ENCODE data around the gene KRTAP10-2. TPM values are rescaled to one million over a fixed set of nuclear protein-coding genes. Genes with fewer than 3 reads are reported as not detected.

The KRTAP10-2 gene
- total RNA-seq, 1 donor from 2014 or later: not detected

GRCh38 chr21:44530221-44530902, 20.9 kb downstream of the KRTAP10-2 start:
- ATAC-seq: no peak
- intact Hi-C loops (cut with DNase I): no loop called here
- DNase-seq (ENCODE audit: low spot score): peak; percentile 28

DNA sequence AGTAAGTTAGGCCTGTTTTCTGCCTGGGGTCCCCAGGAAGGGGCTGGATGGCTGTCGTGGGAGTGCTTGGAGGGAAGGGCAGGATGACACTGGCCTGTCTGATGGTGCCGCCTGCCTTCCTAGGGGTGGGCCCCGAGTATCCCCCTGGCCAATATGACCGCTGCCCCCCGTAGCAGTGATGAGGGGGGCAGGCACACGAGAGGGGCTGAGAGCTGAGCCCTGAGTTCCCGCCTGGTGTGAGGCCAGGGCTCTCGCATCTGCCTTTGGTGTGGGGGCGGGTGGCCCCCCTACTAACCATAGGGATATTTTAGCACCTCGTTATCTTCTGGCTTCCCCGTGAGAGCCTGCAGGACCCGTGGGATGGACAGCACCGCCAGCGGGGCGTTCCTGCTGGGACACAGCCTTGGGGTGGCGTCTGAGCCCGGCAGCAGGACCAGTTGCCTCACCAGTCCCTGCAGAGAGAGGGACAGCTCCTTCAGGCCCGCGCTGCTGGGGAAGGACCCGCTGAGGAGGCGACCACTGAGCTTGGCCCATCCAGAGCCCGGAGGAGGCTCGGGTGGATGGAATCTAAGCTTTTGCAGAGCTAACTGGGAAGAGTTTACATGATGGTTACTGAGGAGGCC, 21.7 kb downstream of the KRTAP10-2 start:
- DNase-seq (ENCODE audit: low spot score) (peak; percentile 26), ATAC-seq (no peak)
- intact Hi-C loops (cut with DNase I): no loop called here

- intact Hi-C loops (cut with DNase I): no loop called here
- ATAC-seq: no peak
- peak; percentile 39 for DNase-seq (ENCODE audit: low spot score)
Observed at GRCh38 chr21:44529011-44529421, 22.3 kb downstream of the KRTAP10-2 start.

DNA sequence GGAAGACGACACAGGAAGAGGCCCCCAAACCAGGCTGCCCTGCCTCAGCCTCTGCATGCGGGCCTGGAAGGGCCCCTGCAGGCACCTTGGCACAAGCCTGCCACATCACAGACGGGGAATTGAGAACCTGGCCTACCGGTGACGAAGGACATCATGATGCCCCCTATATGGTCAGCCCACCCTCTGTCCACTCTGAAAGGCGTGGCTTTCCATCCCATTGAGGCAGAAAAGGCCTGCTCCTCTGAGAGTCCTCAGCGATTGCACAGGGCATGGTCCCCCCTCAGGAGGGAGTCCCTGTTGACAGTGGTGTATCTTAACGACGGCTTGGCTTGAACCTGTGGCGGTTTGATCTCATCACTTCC, 22.7 kb downstream of the KRTAP10-2 start:
- intact Hi-C loops (cut with DNase I): no loop called here
- DNase-seq (ENCODE audit: low spot score) (peak; percentile 32), ATAC-seq (no peak)

DNA sequence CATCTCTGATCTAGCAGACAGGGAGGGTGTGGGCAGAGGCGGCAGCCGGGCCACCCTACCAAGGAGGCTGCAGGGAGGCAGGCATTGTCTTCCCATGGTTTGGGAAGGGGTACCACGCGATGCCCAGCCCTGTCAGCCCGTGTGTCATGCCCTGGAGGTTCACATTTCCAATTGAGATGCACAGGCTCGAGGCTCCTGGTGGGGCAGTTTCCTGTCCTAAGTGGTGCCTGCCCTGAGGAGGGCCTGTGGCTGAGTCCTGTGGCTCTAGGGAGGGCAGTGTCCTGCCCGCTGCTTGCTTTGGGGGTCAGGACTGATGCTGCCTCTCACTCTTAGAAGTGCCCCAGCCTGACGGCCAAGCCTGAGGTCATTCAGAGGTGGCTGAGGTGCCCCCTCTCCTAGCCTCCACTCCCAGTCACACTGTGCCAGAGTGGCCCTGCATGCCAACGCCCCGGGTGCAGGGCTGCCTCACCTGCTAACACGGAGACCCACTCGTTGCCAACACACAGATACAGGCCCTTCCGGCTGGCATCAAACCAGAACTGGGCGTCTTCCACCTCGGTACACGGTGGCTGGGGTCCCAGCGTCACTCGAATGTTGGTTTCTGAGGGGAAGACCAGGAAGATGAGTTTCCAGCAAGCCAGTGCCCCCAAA, 23.2 kb downstream of the KRTAP10-2 start:
- DNase-seq (ENCODE audit: low spot score) (peak; percentile 47), ATAC-seq (no peak)
- intact Hi-C loops (cut with DNase I): no loop called here

GRCh38 chr21:44527156-44527982, 23.9 kb downstream of the KRTAP10-2 start:
- intact Hi-C loops (cut with DNase I): no loop called here
- DNase-seq (ENCODE audit: low spot score): peak; percentile 44

GRCh38 chr21:44526096-44526997, 25.0 kb downstream of the KRTAP10-2 start:
- DNase-seq (ENCODE audit: low spot score) (peak; percentile 44), ATAC-seq (no peak)
- intact Hi-C loops (cut with DNase I): no loop called here

More at GRCh38 chr21:44527156-44527982, 23.9 kb downstream of the KRTAP10-2 start:
- no peak for ATAC-seq

DNA sequence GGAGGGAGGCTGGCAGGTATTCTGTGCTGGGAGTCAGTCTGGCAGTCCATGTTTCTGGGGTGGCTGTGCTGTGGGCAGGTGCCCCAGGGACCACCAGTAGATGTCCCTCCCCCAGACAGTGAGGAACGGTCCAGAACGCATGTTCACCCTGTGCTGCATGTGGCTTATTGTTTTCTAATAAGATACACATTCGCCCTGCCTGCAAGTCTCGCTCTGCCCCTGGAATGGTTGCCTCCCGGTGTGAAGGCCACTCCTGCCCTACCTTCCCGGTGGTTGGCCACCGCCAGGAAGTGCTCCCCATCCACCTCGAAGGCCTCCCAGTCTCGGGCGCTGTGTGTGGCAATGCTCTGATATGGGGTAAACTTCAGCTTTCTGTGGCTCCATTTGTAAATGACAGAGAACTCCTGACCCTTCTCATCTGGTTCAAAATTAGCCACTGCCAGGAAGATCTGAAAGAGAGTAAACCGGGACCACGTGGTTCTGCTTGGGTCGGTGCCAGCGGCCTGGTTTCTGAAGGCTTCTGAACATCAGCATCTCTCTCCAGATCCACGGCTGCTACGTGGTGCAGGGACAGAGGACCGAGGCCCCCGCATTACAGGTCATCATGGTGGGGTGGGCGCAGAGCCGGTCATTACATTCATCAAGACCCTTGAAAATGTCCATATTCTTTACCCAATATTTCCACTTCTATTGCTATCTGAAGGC, 25.8 kb downstream of the KRTAP10-2 start:
- no peak for ATAC-seq
- peak; percentile 54 for DNase-seq (ENCODE audit: low spot score)
- intact Hi-C loops (cut with DNase I): no loop called here

- intact Hi-C loops (cut with DNase I): no loop called here
- ATAC-seq (no peak), DNase-seq (ENCODE audit: low spot score) (no peak)
Observed at GRCh38 chr21:44524414-44525371, 26.6 kb downstream of the KRTAP10-2 start.

DNA sequence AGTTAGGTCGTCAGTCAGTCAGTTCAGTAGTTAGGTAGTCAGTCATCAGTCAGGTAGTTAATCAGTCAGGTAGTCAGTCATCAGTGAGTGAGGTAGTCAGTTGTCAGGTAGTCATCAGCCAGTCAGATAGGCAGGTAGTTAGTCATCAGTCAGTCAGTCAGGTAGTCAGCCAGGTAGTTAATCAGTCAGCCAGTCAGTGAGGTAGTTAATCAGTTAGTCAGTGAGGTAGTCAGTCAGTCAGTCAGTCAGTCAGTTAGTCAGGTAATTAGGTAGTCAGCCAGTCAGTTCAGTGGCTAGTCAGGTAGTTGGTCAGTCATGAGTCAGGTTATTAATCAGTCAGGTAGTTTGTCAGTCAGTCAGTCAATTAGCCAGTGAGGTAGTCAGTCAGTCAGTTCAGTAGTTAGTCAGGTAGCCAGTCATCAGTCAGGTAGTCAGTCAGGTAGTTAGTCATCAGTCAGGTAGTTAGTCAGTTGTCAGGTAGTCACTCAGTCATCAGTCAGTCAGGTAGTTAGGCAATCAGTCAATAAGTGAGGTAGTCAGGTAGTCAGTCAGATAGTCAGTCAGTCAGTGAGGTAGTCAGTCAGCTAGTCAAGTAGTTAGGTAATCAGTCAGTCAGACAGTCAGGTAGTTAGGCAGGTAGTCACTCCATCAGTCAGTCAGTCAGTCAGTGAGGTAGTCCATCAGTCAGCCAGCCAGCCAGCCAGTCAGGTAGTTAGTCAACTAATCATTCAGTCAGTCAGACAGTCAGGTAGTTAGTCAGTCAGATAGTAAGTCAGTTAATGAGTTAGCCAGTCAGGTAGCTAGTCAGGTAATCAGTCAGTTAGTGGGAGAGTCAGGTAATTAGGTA, 27.5 kb downstream of the KRTAP10-2 start:
- no peak for DNase-seq (ENCODE audit: low spot score)
- ATAC-seq: no peak
- intact Hi-C loops (cut with DNase I): no loop called here

DNA sequence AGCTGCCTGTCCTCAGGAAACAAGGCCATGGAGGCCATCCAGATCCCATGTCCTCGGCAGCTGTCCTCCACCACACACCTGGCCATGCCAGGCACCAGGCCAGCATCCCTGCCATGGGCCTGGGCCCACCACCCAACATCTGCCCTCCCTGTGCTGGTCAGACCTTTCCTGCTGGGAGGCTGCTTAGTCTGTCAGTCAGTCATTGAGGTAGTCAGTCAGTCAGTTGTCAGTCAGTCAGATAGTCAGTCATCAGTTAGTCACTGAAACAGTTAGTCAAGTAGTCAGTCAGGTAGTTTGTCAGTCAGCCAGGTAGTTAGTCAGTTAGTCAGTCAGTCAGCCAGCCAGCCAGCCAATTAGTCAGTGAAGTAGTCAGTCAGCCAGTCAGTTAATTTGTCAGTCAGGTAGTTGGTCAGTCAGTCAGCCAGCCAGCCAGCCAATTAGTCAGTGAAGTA, 28.5 kb downstream of the KRTAP10-2 start:
- no peak for ATAC-seq
- intact Hi-C loops (cut with DNase I): no loop called here
- DNase-seq (ENCODE audit: low spot score): no peak

GRCh38 chr21:44521928-44522752, 29.2 kb downstream of the KRTAP10-2 start:
- intact Hi-C loops (cut with DNase I): no loop called here
- DNase-seq (ENCODE audit: low spot score) (peak; percentile 45), ATAC-seq (no peak)

GRCh38 chr21:44521301-44521927, 29.9 kb downstream of the KRTAP10-2 start:
- DNase-seq (ENCODE audit: low spot score): no peak

More at GRCh38 chr21:44521301-44521927, 29.9 kb downstream of the KRTAP10-2 start:
- ATAC-seq: no peak
- intact Hi-C loops (cut with DNase I): no loop called here

All from sciatic nerve (tissue), 2 donors.